ENCODE results near the gene TMEM266.

The TMEM266 gene

GRCh38 chr15:76070192-76070591 lies 10.4 kb downstream of the TMEM266 start:
- FAIRE-seq (no peak), DNase-seq (ENCODE audit: insufficient read length, low spot score) (no peak)
- no peak for TF ChIP-seq CTCF (IDR thresholded peaks at IDR 0.05; ENCODE audit: insufficient read depth, missing control alignments)

- no peak for TF ChIP-seq CTCF (IDR thresholded peaks at IDR 0.05; ENCODE audit: insufficient read depth, missing control alignments)
- DNase-seq (ENCODE audit: insufficient read length, low spot score): no peak
- FAIRE-seq: no peak
Observed at GRCh38 chr15:76070921-76071635, 11.3 kb downstream of the TMEM266 start.

GRCh38 chr15:76071806-76072205 lies 12.0 kb downstream of the TMEM266 start:
- no peak for TF ChIP-seq CTCF (IDR thresholded peaks at IDR 0.05; ENCODE audit: insufficient read depth, missing control alignments)
- FAIRE-seq: no peak
- no peak for DNase-seq (ENCODE audit: insufficient read length, low spot score)

- no peak for TF ChIP-seq CTCF (IDR thresholded peaks at IDR 0.05; ENCODE audit: insufficient read depth, missing control alignments)
- DNase-seq (ENCODE audit: insufficient read length, low spot score) (no peak), FAIRE-seq (no peak)
Observed at GRCh38 chr15:76073554-76073953, 13.8 kb downstream of the TMEM266 start.

- TF ChIP-seq CTCF (IDR thresholded peaks at IDR 0.05; ENCODE audit: insufficient read depth, missing control alignments): no peak
- DNase-seq (ENCODE audit: insufficient read length, low spot score) (no peak), FAIRE-seq (no peak)
Observed at GRCh38 chr15:76075046-76075445, 15.3 kb downstream of the TMEM266 start.

- no peak for DNase-seq (ENCODE audit: insufficient read length, low spot score)
- TF ChIP-seq CTCF (IDR thresholded peaks at IDR 0.05; ENCODE audit: insufficient read depth, missing control alignments): no peak
- FAIRE-seq: no peak
Observed at GRCh38 chr15:76078285-76078877, 18.6 kb downstream of the TMEM266 start.

- FAIRE-seq (no peak), DNase-seq (ENCODE audit: insufficient read length, low spot score) (no peak)
- no peak for TF ChIP-seq CTCF (IDR thresholded peaks at IDR 0.05; ENCODE audit: insufficient read depth, missing control alignments)
Observed at GRCh38 chr15:76084256-76084655, 24.5 kb downstream of the TMEM266 start.

All from D721Med (cell line).